Measurements from ENCODE around the gene ANKS1A. TPM values are rescaled to one million over a fixed set of nuclear protein-coding genes. Genes with fewer than 3 reads are reported as not detected.

ANKS1A gene
- total RNA-seq, 1 experiment from 2014 or later: 14.4 TPM

GRCh38 chr6:35139470-35139869 is 250.4 kb downstream of the ANKS1A start:
- Histone ChIP-seq H3K9me3 (ENCODE audit: control insufficient read depth, insufficient read depth, low read depth, low read length) (no peaks in the 10 kb centered on the region), H3K36me3 (ENCODE audit: control insufficient read depth, insufficient read depth, low read length) (no peaks in the 10 kb centered on the region), H3K27ac (ENCODE audit: low read length) (no peak overlapping the region), H3K4me3 (ENCODE audit: low read depth in 2 of 2, low read length in 2 of 2) (no peak overlapping the region), H3K27me3 (ENCODE audit: control insufficient read depth, insufficient read depth, low read length) (no peaks in the 10 kb centered on the region), H3K4me1 (ENCODE audit: control insufficient read depth, insufficient read depth, low read length) (no peaks in the 10 kb centered on the region)
- TF ChIP-seq TCF7L2 (IDR thresholded peaks at IDR 0.05; ENCODE audit: low read depth, low read length) (no peak), POLR2AphosphoS5 (IDR thresholded peaks at IDR 0.05; ENCODE audit: low read depth, low read length) (no peak), CTCF (IDR thresholded peaks at IDR 0.05) (no peak), REST (IDR thresholded peaks at IDR 0.05; ENCODE audit: insufficient read depth in 1 of 2, low read depth in 2 of 2, low read length in 1 of 2) (no peak), SIN3A (IDR thresholded peaks at IDR 0.05; ENCODE audit: borderline replicate concordance, insufficient read depth, low read depth, low read length) (no peak)
- BruUV-seq (replicated peaks): no TSS peak
- in situ Hi-C loops (cut with HindIII; ENCODE audit: low pct_unique_long_range_greater_than_20kb, low sequenced_read_pairs): no loop called here
- ChIA-PET POLR2A (no interaction called here), CTCF (interaction anchor here (0.7 to 1.5 kb wide), 6 partner anchors 11 to 249 kb away, joined by 3 to 8 read pairs (median 4); no protein-coding TSS in a partner anchor)
- ATAC-seq (no peak), DNase-seq (ENCODE audit: low read depth, low spot score) (no peak)
- intact Hi-C loops (cut with micrococcal nuclease; ENCODE audit: unreplicated experiment): no loop called here

- ChIA-PET POLR2A (no interaction called here), CTCF (interaction anchor here (0.6 to 1.5 kb wide), 6 partner anchors 11 to 250 kb away, joined by 3 to 8 read pairs (median 5); no protein-coding TSS in a partner anchor)
- TF ChIP-seq SIN3A (IDR thresholded peaks at IDR 0.05; ENCODE audit: borderline replicate concordance, insufficient read depth, low read depth, low read length) (no peak), CTCF (IDR thresholded peaks at IDR 0.05) (peak; percentile 88)
- Histone ChIP-seq H3K36me3 (ENCODE audit: control insufficient read depth, insufficient read depth, low read length) (no peaks in the 10 kb centered on the region), H3K4me1 (ENCODE audit: control insufficient read depth, insufficient read depth, low read length) (no peaks in the 10 kb centered on the region), H3K27me3 (ENCODE audit: control insufficient read depth, insufficient read depth, low read length) (no peaks in the 10 kb centered on the region), H3K9me3 (ENCODE audit: control insufficient read depth, insufficient read depth, low read depth, low read length) (no peaks in the 10 kb centered on the region), H3K27ac (ENCODE audit: low read length) (no peak overlapping the region), H3K4me3 (ENCODE audit: low read depth in 2 of 2, low read length in 2 of 2) (no peak overlapping the region)
- ATAC-seq (peak; percentile 70; the same call in 1 of the 2 replicates), DNase-seq (ENCODE audit: low read depth, low spot score) (no peak)
- in situ Hi-C loops (cut with HindIII; ENCODE audit: low pct_unique_long_range_greater_than_20kb, low sequenced_read_pairs) (no loop called here), intact Hi-C loops (cut with micrococcal nuclease; ENCODE audit: unreplicated experiment) (loop anchor here (5.0 kb wide), 1 partner anchor 158 kb away; no protein-coding TSS in a partner anchor)
- BruUV-seq (replicated peaks): no TSS peak
These were observed 251.0 kb downstream of the ANKS1A start for GRCh38 chr6:35139924-35140638.
